NB4 (cell line): ENCODE measurements around the gene C1orf105.

ENCODE experiments used
- DNase-seq: peaks from one replicate; pipeline ENCODE4 v3.0.0; 2010; ENCODE audit warnings: low read depth
- H3K4me3 ChIP-seq: one replicate; pipeline ENCODE4 v1.5.1; 2011; ENCODE audit warnings: mild to moderate bottlenecking, low read depth, low read length, moderate library complexity
- MAX ChIP-seq: IDR thresholded peaks from 2 replicates; pipeline ENCODE4 v1.6.1; 2011; ENCODE audit warnings: low read depth, low read length
- MYC ChIP-seq: IDR thresholded peaks from 2 replicates; pipeline ENCODE4 v1.6.1; 2011; ENCODE audit warnings: low read depth, low read length
- POLR2A ChIP-seq: IDR thresholded peaks from 2 replicates; pipeline ENCODE4 v1.6.1; 2011; ENCODE audit warnings: mild to moderate bottlenecking; ENCODE audit not compliant: insufficient read length; ENCODE audit errors: extremely low read depth
- TF ChIP-seq, protein P1 (sequence below): IDR thresholded peaks from one replicate; pipeline ENCODE4 v1.5.1; 2012; ENCODE audit warnings: low read depth, low read length

Gene C1orf105

GRCh38 chr1:172473842-172474241 lies 53.4 kb downstream of the C1orf105 start:
- no peak for DNase-seq
- peak overlapping the region; percentile 6 for H3K4me3 ChIP-seq
- TF ChIP-seq, protein P1, sequence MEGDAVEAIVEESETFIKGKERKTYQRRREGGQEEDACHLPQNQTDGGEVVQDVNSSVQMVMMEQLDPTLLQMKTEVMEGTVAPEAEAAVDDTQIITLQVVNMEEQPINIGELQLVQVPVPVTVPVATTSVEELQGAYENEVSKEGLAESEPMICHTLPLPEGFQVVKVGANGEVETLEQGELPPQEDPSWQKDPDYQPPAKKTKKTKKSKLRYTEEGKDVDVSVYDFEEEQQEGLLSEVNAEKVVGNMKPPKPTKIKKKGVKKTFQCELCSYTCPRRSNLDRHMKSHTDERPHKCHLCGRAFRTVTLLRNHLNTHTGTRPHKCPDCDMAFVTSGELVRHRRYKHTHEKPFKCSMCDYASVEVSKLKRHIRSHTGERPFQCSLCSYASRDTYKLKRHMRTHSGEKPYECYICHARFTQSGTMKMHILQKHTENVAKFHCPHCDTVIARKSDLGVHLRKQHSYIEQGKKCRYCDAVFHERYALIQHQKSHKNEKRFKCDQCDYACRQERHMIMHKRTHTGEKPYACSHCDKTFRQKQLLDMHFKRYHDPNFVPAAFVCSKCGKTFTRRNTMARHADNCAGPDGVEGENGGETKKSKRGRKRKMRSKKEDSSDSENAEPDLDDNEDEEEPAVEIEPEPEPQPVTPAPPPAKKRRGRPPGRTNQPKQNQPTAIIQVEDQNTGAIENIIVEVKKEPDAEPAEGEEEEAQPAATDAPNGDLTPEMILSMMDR: no peak
- TF ChIP-seq MYC (no peak), MAX (no peak), POLR2A (no peak)

- TF ChIP-seq MAX (no peak), MYC (no peak), POLR2A (no peak)
- TF ChIP-seq, protein P1: no peak
- no peak overlapping the region for H3K4me3 ChIP-seq
- no peak for DNase-seq
Measured at GRCh38 chr1:172476218-172476811, 55.8 kb downstream of the C1orf105 start.

- no peak for DNase-seq
- no peak overlapping the region for H3K4me3 ChIP-seq
- TF ChIP-seq POLR2A: no peak
Measured at GRCh38 chr1:172477216-172477615, 56.7 kb downstream of the C1orf105 start.

- TF ChIP-seq, protein P1: no peak
- TF ChIP-seq MAX: no peak
- no peak for TF ChIP-seq MYC
- no peak for TF ChIP-seq POLR2A
- no peak overlapping the region for H3K4me3 ChIP-seq
- peak; percentile 71 for DNase-seq
Measured at GRCh38 chr1:172477741-172478140, 57.3 kb downstream of the C1orf105 start.

- no peak for DNase-seq
- TF ChIP-seq, protein P1: no peak
- TF ChIP-seq POLR2A: no peak
- TF ChIP-seq MYC: no peak
- TF ChIP-seq MAX: no peak
- no peak overlapping the region for H3K4me3 ChIP-seq
Measured at GRCh38 chr1:172478485-172478884, 58.0 kb downstream of the C1orf105 start.

- no peak overlapping the region for H3K4me3 ChIP-seq
- TF ChIP-seq POLR2A (no peak), MAX (no peak), MYC (no peak)
- TF ChIP-seq, protein P1: no peak
- no peak for DNase-seq
Measured at GRCh38 chr1:172480431-172480830, 59.9 kb downstream of the C1orf105 start.
